Erythroblast (primary cell): Measurements from ENCODE around the gene SLC22A1.

Experiments
- GATA1 ChIP-seq: IDR thresholded peaks from 2 replicates; pipeline ENCODE4 v1.6.1; 2011; ENCODE audit warnings: low read depth, mild to moderate bottlenecking, control low read depth, low read length, moderate library complexity
- POLR2A ChIP-seq: IDR thresholded peaks from 2 replicates; pipeline ENCODE4 v1.6.1; 2011; ENCODE audit warnings: mild to moderate bottlenecking, low read length

- no peak for TF ChIP-seq POLR2A
- TF ChIP-seq GATA1 = no peak
Observed at GRCh38 chr6:160137989-160138835, 16.6 kb downstream of the SLC22A1 start.
